Measurements from ENCODE around the gene PHF21A.

GRCh38 chr11:45929486-45930030, 191.7 kb downstream of the PHF21A start:
- TF ChIP-seq CTCF (conservative IDR thresholded peaks at IDR 0.05; ENCODE audit: low read length) (no peak), EZH2phosphoT487 (IDR thresholded peaks at IDR 0.05; ENCODE audit: borderline replicate concordance, low read depth, low read length) (no peak)
